ENCODE measurements around the gene CCL2.

DNA sequence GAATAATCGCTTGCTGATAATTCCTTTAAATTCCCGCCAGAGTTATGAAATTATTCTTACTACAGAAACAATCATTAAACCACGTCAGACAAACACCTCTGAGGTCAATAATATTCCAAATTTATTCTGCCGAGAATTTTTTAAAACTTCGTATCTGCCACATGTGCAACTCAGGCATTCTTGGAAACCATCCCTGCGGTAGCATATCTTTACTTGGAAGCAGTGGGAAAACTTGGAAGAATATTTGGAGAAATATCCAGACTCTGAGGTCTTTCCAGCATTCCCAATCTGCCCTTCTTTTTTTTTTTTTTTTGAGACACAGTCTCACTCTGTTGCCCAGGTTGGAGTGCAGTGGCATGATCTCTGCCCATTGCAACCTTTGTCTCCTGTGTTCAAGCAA is 28.5 kb downstream of the CCL2 start:
- TF ChIP-seq CTCF (IDR thresholded peaks at IDR 0.05) (no peak), EP300 (IDR thresholded peaks at IDR 0.05) (no peak), POLR2A (IDR thresholded peaks at IDR 0.05) (no peak), POLR2AphosphoS5 (IDR thresholded peaks at IDR 0.05) (no peak)

Measured in stomach (tissue), 4 donors.